ENCODE measurements around the gene UBE2J2.

GRCh38 chr1:1250786-1251284, 22.8 kb downstream of the UBE2J2 start:
- peak; percentile 72 for TF ChIP-seq POLR2A (IDR thresholded peaks at IDR 0.05; ENCODE audit: low read depth, low read length)
- TF ChIP-seq TAF1 (IDR thresholded peaks at IDR 0.05; ENCODE audit: borderline replicate concordance, low read depth, low read length): peak; percentile 19; the same call in 1 of the 2 replicates
